ENCODE data around the gene MOB1B.
"Not testable (repeated sequence)": the region's sequence is repeated elsewhere in the genome, so short reads cannot be mapped to it uniquely, and the experiment has no call there.

MOB1B gene

DNA sequence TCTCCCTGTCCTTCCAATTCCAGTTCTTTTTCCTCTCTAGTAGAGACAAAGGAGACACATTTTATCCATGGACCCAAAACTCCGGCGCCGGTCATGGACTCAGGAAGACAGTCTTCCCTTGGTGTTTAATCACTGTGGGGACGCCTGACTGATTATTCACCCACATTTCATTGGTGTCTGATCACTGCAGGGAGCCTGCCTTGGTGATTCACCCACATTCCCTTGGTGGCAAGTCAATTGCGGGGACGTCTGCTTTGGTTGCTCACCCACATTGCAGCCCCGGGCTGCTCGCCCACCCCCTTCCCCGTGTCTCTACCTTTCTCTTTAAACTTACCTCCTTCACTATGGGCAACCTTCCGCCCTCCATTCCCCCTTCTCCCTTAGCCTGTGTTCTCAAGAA is 129.9 kb downstream of the MOB1B start:
- not testable (repeated sequence) for H4K5ac ChIP-seq (ENCODE audit: low read length); H3K27me3 ChIP-seq (ENCODE audit: insufficient read depth, low read length, poor library complexity); H3K4ac ChIP-seq (ENCODE audit: low read depth, low read length); H4K8ac ChIP-seq (ENCODE audit: low read depth, low read length); H3K79me1 ChIP-seq (ENCODE audit: low read length); H3K9ac ChIP-seq (ENCODE audit: low read length); H3K4me3 ChIP-seq (ENCODE audit: low read length); H3K4me1 ChIP-seq (ENCODE audit: control insufficient read depth, low read depth, low read length); H3K36me3 ChIP-seq (ENCODE audit: control insufficient read depth, insufficient read depth, low read length); H3K18ac ChIP-seq (ENCODE audit: low read length); H2BK120ac ChIP-seq (ENCODE audit: low read depth, low read length); H3K23ac ChIP-seq (ENCODE audit: low read length); H3K56ac ChIP-seq (ENCODE audit: low read length); H2BK5ac ChIP-seq (ENCODE audit: low read length); H2BK15ac ChIP-seq (replicated peaks; ENCODE audit: low read depth); H3K79me2 ChIP-seq (ENCODE audit: control insufficient read depth, insufficient read depth, low read length); DNase-seq; H2AK5ac ChIP-seq (ENCODE audit: low read length); H3K4me2 ChIP-seq (ENCODE audit: low read length); H3K27ac ChIP-seq (ENCODE audit: low read depth, low read length)
- no CpG with 5 or more reads among the region's 10 CpGs for WGBS (ENCODE audit: extremely low coverage, insufficient coverage, low lambda C conversion rate)

Data from mesendoderm (in vitro differentiated cells).